HG03060 (cell line): ENCODE data around the gene ZNRF1.
A peak's percentile ranks its signal among the peaks of the same experiment; 100 is the strongest.
"Not testable (repeated sequence)": the region's sequence is repeated elsewhere in the genome, so short reads cannot be mapped to it uniquely, and the experiment has no call there.

Source experiments
- ATAC-seq: cut with Tn5 transposase; IDR thresholded peaks from one replicate; pipeline ENCODE4 v1.9.1; 2021; ENCODE audit warnings: low read depth, moderate number of reproducible peaks; ENCODE audit not compliant: unreplicated experiment

ZNRF1 gene

GRCh38 chr16:75073545-75074303, 74.9 kb downstream of the ZNRF1 start:
- ATAC-seq: no peak

DNA sequence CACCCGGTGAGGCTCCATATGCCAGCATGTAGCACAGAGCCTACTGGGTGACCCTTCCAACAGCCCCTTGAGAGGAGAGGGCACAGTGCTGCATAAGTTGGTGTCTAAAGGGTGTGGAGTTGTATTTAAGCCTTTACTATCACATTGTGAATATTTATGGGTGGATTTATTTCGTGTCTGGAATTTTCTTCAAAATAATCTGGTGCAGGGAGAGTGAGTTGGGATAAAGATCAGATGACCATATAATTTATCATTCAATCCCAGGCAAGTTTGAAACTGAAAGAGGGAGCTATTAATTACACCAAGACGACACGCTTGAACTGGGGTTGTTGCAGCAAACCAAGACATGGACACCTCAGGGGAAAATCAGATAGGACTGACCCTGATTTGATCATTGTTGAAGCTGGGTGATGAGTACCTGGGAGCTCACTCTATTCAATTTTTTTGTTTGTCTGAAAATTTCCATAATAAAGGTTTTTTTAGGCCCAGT, 75.5 kb downstream of the ZNRF1 start:
- ATAC-seq: no peak

DNA sequence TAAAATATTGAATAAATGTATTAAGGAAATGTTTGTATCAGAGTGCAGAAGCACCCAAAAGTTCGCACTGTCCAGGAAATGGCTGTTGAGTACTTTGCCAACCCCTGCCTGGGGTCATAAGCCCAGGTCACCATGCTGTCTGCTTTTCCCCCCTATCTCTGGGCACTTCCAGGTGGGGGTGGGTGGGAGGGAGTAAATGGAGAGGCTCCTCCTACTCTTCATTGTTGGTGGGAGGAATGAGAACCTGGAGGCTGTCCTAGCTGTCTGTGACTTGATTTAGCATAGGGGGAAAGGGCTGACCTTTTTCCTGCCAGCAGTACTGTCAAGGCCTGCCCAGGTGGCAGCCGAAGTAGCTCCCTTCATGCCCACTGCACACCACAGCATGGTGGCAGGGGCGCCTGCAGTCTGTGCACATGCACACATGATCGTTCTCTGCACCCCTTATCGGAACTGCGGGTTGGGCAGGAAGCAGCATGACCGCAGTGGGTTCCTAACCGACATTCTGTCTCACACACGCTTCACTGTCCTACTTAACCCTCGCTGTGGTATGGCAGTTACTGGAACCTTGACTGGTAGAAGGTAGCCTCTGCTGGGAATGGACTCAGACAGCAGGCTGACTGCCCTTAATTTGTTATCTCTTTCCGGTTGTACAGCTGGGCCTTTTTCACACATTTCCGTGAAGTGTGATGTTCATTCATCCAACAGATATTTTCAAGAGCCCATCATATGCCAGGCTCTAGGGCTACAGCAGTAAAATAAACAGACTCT, 76.3 kb downstream of the ZNRF1 start:
- ATAC-seq: peak; percentile 94

GRCh38 chr16:75075688-75076268, 77.0 kb downstream of the ZNRF1 start:
- no peak for ATAC-seq

DNA sequence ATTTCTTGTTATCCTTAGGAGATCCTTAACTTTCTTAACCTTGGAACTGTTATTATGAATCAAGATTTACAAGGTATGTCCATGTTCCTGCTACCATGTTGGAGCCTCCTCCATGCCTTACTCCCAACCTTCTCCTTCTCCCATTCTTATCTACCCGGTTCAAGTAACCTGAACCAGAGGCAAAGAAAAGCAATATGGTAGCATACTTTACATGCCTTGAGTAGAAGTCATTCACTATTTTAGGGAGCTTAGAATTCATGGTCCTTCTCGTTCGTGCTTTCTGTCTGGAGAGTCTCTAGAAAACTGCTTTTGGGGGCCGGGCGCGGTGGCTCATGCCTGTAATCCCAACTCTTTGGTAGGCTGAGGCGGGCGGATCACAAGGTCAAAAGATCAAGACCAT, 80.1 kb downstream of the ZNRF1 start:
- no peak for ATAC-seq

DNA sequence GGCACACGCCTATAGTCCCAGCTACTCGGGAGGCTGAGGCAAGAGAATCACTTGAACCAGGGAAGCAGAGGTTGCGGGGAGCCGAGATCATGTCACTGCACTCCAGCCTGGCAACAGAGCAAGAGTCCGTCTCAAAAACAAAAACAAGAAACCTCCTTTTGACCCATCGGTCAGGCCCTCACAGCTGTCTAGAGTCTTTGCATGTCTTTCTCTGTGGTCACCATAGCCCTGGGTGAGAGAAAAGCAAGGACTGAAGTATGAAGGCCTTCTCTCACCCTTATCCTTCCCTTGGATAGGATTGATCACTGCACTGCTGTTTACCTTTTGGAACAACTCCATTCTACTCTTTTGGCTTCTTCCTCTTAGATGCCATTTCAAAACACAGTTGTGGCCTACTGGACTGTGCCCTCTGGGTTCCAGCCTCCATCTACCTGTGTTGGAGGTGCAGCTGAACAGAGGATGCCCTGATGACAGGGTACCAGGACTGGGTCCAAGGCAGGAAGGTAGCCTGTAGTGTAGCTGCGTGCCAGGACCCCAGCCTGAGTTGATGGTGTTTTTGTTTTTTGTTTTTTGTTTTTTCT, 80.6 kb downstream of the ZNRF1 start:
- ATAC-seq: no peak

DNA sequence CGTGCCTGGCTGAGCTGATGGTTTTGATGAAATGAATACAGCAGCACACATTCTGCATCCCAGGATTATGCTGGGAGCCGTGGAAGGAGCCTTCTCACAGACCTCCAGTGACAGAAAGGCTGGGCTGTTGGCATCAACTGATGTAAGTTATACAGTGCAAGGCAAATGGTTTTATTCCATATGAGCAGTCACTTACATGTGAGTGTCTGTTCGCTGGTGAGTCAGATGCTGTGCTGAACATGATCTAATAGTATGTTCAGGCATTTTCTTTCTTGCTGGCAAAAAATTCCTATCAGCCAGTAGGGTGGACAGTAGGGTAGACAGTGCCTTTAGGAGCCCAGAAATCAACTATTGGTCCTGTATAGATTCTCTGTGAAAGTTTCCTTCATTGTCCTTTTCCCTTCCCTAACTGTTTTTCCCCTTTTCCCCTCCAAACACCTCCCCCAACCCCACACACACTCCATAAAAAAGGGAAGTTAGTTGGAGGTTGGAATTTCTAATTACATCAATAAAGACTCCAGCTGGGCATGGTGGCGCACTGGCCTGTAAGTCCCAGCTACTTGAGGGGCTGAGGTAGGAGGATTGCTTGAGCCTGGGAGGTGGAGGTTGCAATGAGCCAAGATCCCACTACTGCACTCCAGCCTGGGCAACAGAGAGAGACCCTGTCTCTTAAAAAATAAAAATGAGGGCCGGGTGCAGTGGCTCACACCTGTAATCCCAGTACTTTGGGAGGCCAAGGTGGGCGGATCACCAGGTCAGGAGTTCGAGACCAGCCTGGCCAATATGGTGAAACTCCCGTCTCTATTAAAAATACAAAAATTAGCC, 81.6 kb downstream of the ZNRF1 start:
- ATAC-seq: no peak

- ATAC-seq: no peak
These were observed 82.5 kb downstream of the ZNRF1 start for GRCh38 chr16:75081179-75081859.

- no peak for ATAC-seq
These were observed 85.0 kb downstream of the ZNRF1 start for GRCh38 chr16:75083813-75084212.

- no peak for ATAC-seq
These were observed 86.7 kb downstream of the ZNRF1 start for GRCh38 chr16:75085556-75085955.

DNA sequence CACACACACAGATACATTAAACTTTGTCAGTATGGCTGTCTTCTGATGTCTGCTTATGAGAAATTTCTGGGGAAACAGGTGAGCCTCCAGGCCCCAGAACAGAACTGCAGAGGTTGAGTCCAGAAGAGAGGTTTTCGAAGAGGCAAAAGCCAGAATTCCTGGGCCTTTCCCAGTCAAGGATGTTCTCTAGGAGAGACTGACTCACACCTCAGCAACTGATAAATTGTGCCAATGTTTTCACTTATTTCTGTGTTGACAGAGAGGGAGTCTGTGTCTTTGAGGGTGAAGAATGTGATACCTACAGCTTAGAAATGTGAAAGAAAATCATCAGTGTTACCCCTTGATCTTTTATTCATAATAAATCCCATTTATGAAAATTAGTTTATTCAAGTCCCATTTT, 87.5 kb downstream of the ZNRF1 start:
- ATAC-seq: no peak

DNA sequence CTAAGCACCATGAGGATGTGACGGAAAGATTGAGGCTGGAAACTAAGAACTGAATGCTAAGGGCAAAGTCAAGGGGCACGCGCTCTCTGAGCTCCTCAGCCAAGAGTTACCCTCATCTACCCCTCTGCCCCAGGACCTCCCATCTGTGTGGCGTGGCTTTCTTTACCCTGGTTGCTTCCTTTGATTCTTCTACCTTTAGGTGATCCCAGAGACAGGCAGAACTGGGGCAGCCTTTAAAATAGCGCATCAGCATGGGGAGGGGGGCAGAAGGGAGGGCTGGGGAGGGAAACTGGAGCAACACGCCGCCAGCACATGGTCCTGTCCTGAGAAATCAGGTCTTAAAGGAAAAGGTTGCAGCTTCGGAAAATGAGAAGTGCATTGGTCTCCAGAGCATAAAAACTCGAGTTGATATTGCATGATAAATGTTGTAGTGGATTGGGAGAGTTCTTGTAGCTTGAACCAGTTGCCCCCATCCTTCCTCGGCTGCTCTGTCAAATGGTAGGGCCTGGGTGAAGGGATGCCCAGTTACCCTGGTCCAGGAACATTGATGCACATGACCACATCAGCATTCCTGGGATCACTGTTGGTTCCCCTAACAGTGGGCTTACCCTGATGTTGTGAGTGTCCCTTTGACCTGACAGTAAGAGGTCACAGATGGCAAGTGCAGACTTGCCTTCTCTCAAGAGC, 88.0 kb downstream of the ZNRF1 start:
- no peak for ATAC-seq

- no peak for ATAC-seq
These were observed 88.7 kb downstream of the ZNRF1 start for GRCh38 chr16:75087375-75087979.

DNA sequence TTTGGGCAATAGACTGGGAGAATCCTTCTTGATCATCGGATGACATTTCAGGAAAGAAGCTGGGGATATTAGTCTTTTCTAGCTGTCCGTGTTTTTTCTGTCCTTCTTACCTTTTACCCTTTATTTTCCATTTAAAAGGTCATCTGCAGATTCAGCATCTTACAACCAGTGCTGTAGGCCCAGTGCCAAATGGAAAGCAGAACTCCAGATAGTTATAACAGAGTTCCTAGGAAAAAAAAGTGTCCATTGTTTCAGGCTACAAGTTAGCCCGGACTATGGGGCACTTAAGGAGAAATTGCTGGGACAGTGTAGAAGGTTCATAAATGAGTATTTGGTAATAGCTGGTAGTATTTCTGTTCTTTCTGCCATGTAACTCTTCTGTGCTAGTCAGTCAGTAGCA, 89.4 kb downstream of the ZNRF1 start:
- ATAC-seq: no peak

DNA sequence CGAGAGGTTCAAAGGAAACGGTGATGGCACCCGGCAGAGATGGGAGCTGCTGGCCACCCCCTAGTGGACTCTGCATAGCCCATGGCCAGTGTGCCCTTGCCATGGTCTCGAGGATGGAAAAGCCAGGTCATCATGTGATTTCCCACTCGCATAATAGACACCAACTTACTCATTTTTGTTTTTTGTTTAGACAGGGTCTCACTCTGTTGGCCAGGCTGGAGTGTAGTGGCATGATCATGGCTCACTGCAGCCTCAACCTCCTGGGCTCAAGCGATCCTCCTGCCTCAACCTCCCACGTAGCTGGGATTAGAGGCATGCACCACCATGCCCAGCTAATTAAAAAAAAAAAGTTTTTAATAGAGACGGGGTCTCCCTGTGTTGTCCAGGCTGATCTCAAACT, 90.1 kb downstream of the ZNRF1 start:
- no peak for ATAC-seq

DNA sequence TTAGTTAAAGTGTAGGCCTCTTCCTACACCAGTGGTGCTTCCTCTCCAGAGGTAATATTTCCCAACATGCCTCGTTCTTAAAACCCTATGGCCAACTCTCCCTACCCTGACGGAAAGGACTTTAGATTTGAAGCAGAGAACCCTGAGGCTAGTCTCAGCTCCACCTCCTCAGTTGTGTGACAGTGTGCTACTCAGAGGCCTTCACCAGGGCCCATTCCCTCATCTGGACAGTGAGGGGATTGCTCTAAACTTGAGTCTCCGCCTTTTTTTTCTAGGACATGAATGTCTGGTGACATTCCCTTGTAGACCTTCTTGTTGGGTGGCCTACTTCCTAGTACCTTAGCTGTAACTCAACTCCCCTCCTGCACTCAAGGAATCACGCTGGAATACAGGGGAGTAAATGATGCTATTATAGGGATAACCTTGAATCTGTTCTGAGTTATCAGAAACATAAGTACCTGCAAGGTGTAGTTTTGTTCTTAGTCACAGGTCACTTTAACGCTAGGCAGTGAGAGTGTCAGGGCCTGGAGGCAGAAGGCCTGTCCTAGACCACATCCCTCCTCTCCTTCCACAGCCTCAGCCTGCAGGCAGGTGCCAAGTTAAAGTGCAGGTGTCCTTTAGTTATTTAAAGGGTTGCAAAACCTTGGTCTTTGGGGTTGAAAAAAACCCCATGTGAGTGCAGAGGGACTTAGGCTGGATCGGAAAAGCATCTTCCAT, 90.8 kb downstream of the ZNRF1 start:
- ATAC-seq: no peak

DNA sequence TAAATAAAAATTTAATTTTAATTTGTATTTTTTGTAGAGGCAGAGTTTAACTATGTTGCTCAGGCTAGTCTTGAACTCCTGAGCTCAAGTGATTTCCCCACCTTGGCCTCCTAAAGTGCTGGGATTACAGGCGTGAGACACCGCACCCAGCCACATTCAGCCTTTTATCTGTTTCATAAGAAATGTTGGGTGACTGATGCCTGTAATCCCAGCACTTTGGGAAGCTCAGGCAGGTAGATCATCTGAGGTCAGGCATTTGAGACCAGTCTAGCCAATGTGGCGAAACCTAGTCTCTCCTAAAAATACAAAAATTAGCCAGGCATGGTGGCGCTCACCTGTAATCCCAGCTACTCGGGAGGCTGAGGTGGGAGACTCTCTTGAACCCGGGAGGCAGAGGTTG, 92.1 kb downstream of the ZNRF1 start:
- ATAC-seq: not testable (repeated sequence)

GRCh38 chr16:75091619-75092018, 92.8 kb downstream of the ZNRF1 start:
- not testable (repeated sequence) for ATAC-seq
